GM19467 (cell line): Measurements from ENCODE around the gene CAPN11.
"Not testable (repeated sequence)": the region's sequence is repeated elsewhere in the genome, so short reads cannot be mapped to it uniquely, and the experiment has no call there.

Experiments
- ATAC-seq: cut with Tn5 transposase; IDR thresholded peaks from one replicate; pipeline ENCODE4 v1.9.1; 2021; ENCODE audit warnings: mild to moderate bottlenecking, moderate library complexity; ENCODE audit not compliant: unreplicated experiment

CAPN11 gene

GRCh38 chr6:44225579-44226325 is 67.1 kb downstream of the CAPN11 start:
- ATAC-seq, result no peak

- no peak for ATAC-seq
Measured at GRCh38 chr6:44226368-44227147, 67.9 kb downstream of the CAPN11 start.

GRCh38 chr6:44227148-44227793 is 68.7 kb downstream of the CAPN11 start:
- ATAC-seq, result no peak

GRCh38 chr6:44228031-44228430 is 69.4 kb downstream of the CAPN11 start:
- no peak for ATAC-seq

GRCh38 chr6:44228433-44228832 is 69.8 kb downstream of the CAPN11 start:
- no peak for ATAC-seq

- ATAC-seq, result no peak
Measured at GRCh38 chr6:44228836-44229235, 70.2 kb downstream of the CAPN11 start.

- ATAC-seq, result no peak
Measured at GRCh38 chr6:44229376-44230033, 70.9 kb downstream of the CAPN11 start.

GRCh38 chr6:44230034-44230675 is 71.5 kb downstream of the CAPN11 start:
- no peak for ATAC-seq

- ATAC-seq, result not testable (repeated sequence)
Measured at GRCh38 chr6:44231426-44231825, 72.8 kb downstream of the CAPN11 start.

- ATAC-seq, result no peak
Measured at GRCh38 chr6:44232676-44233566, 74.3 kb downstream of the CAPN11 start.

- ATAC-seq, result no peak
Measured at GRCh38 chr6:44233567-44234100, 75.0 kb downstream of the CAPN11 start.
